SK-N-SH (cell line): Measurements from ENCODE around the gene BRAF.
"Not testable (repeated sequence)": the region's sequence is repeated elsewhere in the genome, so short reads cannot be mapped to it uniquely, and the experiment has no call there.

Experiments used
- RAD21 ChIP-seq: IDR thresholded peaks from 2 replicates; pipeline ENCODE4 v1.6.1; 2012; ENCODE audit warnings: mild to moderate bottlenecking, low read length
- TEAD4 ChIP-seq: IDR thresholded peaks from 2 replicates; pipeline ENCODE4 v1.4.0; 2012; ENCODE audit warnings: mild to moderate bottlenecking, borderline replicate concordance; ENCODE audit not compliant: insufficient read depth

DNA sequence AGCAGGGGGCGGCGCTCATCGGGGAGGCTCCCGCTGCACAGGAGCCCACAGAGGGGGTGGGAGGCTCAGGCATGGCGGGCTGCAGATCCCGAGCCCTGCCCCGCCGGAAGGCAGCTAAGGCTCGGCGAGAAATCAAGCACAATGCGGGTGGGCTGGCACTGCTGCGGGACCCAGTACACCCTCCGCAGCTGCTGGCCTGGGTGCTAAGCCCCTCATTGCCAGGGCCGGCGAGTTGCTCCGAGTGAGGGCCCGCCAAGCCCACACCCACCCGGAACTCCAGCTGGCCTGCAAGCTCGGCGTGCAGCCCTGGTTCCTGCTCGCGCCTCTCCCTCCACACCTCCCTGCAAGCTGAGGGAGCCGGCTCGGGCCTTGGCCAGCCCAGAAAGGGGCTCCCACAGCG is 32.3 kb upstream of the BRAF start:
- TF ChIP-seq RAD21, TEAD4: not testable (repeated sequence)
